Stimulated activated CD8-positive, alpha-beta memory T cell treated with anti-CD3 and anti-CD28 coated beads, Interleukin-7, amount 100 ng/mL, for 48 hours (primary cell): ENCODE measurements around the gene CEP85L.

Source experiments
- DNase-seq, 2 donors: peaks; one replicate each; pipeline ENCODE4 v3.0.0-alpha.2; 2020; ENCODE audit warnings: low read depth in 1 of 2; ENCODE audit errors: extremely low read depth in 1 of 2

CEP85L gene

DNA sequence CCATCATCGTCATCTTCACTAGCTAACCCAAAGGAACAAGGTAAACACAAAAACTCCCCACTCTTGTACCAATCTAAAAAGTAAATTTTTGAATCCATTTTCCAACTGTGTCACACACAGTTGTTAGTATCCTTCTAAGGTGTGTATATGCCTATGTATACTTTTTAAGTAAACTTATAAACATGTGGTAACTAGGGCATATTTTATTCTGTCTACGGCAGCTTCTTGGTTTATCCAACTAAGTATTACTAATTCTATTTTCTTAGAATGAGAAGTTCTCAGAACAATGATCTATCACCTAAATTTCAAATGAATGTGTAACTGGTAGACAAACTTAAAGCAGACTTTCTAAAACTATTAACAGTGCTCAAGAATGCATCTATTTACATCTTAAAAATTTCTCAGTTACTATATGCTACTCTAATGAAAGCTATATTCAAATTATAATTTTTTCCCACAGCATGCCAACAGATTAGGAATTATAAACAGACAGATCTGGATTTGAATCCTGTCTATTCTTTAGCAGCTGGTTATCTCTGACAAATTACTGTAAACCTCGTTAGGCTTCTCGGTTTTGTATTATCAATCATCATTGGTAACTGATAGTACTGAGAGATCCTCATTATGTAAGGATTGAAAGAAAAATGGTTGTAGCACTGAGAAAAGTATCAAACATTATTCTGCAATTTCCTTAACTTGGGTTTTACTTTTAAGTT is 105.1 kb downstream of the CEP85L start:
- no peak for DNase-seq

DNA sequence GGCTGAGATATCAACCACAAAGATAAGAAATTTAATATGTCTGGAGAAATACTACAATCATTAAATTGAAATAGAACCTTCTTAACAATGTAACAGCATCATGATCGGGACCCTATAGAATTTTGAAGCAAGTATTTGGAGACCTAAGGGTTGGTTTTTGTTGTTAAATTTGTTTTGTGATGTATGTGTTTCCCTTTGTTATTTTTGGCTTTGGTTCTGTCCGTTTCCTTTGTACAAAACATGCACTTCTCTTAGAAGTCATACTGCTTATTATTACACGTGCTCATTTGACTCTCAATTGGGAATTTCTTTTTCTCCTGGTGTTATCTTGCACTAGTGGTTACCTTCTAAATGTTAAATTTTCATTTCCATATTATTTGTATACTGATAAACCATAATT is 107.3 kb downstream of the CEP85L start:
- DNase-seq = no peak

DNA sequence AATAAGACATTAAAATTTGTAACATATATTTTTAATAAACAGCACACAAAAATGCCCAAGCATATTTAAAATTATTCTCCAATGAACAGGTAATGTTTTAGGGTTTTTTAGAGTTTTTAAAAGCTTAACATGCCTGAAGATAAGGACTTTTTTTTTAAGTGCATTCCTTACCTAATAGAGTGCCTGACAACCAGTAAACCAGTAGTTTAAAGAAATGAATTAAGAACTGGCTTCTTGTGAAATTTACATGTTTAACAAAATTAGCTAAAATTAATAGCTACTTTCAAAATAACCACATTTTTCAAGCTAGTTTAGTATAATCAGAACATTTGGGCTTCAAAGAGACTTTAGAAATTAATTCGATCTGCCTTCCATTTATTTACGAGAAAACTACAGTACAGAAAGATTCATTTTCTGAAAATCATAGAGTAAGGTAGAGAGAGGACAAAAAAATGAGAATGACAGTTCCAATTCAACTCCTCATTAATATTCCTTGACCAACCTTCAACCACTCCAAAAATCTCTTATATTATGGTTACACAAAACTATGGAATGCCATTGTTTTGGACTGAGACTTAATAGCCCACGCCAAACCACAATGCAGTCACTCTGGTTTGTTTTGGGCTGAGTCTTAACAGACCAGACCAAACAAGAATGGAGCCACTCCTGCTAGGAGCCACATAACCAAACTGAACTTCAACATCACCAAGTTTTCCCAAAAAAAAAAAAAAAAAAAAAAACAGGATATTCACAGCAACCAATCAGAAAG is 109.0 kb downstream of the CEP85L start:
- no peak for DNase-seq

DNA sequence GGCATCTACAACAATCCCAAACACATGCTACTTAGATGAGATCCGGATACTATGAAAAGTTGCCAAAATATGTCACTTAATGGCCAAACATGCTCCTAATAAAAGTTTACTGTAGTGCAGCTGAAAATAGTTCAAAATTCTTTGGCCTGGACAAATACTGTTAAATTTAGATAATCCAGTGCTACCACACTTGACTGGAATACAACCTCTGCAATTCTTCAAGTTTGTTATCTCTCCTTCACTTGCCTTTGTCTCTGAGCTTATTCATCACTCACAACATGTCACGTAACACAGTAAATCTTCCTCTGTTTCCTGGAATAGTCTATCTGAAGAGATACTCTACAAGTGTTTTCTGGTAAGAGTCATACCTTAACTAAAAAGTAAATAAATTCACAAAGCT is 113.8 kb downstream of the CEP85L start:
- no peak for DNase-seq

DNA sequence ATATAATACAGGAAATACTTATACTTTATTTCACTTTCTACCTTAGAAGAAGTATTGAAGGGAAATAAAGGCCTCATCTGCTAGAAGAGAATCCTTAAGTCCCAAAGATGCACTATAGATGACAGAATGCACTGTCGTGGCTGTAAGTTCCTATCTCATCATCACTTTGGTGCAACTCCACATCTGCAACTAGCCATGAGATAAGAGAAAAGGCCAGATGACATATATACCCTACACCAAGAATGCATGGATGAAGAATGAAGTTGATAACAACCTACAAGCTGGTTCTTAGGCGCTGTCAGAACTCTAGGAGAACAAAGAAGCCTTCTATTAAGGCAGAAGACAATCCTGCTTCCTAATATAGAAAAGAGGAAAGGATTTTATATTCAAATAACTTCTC is 114.9 kb downstream of the CEP85L start:
- no peak for DNase-seq

DNA sequence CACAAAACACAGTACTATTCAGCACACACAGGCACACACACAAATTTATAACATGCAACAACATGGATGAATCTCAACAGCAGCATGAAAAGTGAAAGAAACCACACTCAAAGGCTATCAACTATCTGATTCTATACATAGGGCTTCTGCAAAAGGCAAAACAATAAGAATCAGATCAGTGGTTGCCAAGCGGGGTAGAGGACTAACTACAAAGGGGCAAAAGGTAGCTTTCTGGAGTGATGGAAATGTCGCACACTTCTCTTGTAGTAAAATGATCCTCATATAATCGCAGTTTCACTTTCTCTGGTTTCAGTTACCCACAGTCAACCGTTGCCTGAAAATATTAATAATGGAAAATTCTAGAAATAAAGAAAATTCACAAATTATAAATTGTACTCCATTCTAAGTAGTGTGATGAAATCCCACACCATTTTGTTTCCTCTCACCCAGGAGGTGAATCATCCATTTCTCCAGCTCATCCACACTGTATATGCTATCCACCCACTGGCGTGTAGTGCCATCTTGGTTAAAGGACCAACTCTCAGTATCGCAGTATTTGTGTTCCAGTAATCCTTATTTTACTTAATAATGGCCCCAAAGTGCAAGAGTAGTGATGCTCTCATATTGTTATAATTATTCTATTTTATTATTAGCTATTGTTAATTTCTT is 116.1 kb downstream of the CEP85L start:
- no peak for DNase-seq

DNA sequence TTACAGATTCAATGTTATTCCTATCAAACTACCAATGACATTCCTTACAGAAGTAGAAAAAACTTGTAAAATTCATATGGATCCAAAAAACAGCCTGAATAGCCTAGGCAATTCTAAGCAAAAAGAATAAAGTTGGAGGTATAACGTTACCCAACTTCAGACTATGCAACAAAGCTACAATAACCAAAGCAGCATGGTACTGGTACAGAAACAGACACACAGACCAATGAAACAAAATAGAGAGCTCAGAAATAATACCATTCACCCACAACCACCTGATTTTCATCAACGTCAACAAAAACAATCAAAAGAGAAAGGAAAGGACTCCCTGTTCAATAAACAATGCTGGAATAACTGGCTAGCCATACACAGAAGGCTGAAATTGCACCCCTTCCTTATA is 120.4 kb downstream of the CEP85L start:
- DNase-seq = no peak

DNA sequence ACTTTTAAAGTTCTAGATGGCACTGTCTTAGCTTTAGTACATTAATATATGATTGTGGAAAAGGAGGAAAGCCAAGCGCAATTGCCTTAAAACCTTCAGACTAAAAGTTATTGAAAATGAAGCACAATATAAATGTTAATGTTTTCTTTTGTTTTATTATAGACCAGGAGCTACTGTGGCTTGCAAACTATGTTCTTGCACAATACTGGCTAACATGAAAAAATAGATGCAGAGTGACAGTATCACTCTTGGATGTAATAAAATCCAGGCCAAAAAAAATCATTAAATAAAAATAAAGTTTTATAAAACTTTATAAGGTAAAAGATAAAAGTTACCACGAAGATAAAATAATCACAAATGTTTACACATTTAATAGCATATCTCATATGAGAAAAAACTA is 121.6 kb downstream of the CEP85L start:
- DNase-seq = no peak

DNA sequence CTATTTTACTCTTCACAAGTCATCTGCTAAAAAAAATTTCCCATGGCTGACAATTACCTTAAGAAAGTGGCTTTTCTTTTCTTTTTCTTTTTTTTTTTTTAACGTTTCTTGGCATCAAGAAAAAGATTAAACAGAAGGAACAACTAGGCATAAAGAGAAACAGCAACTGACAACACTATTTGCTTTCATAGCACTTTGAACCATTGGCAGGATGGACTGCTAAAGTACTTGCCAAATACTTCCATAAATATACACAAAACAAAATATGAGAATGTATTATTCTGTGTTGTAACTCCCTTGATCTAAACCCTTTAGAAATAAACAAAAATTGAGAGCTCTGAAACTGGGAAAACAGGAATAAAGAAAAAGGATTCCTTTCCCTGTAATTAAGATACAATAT is 123.3 kb downstream of the CEP85L start:
- DNase-seq = no peak

DNA sequence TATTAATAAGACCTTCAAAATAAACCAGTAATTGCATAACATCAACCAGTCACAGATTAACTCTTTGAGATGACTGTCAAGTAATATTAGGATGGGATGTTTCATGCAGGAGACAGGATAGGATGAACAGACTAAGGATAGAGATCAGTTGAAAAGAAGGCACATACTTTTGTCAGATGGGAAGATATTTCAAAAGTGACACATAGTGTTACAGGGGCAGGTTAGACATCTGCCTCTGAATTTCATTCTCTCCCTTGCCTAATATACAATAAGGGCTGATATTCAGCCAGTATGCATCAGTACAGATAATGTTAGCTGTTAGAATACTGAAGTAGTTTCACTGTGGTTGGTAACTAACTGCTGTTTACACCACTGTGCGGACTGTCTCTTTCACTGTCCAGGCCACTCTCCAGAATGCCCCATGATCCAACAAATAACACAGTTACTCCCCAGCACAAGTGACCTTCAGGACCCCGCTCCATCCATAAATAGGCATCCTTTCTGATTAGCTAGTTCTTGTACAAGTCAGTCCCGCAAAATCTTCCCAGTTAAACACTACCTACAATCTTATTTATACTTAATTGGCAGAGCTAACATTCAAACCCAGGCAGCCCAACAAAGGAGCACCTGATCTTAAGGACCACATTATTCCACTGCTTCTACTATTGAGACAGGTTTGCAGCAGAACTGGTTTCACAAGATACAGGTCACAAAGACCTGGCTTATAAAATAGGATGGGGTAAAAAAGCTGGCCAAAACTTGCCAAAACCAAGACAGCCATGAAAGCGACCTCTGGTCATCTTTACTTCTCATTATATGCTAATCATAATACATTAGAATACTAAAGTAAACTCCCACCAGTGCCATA is 125.2 kb downstream of the CEP85L start:
- no peak for DNase-seq

DNA sequence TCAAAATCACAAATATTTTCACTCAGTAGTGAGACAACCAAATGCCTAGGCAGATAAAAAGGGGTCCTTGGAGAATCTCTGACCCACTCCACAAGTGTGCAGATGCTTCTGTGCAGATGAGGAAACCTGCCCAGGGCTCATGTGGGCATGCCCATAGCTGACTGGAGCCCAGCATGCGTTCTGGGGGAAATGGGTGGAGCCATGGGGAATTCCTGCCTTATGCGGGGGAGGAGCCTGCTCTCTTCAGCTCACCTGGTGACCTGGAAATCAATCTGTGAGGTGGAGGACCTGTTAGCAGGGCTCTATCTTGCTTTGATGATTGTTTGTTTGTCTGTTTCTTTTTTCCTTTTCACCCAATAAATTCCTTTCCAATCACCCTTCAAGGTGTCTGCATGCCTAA is 126.7 kb downstream of the CEP85L start:
- DNase-seq = no peak

DNA sequence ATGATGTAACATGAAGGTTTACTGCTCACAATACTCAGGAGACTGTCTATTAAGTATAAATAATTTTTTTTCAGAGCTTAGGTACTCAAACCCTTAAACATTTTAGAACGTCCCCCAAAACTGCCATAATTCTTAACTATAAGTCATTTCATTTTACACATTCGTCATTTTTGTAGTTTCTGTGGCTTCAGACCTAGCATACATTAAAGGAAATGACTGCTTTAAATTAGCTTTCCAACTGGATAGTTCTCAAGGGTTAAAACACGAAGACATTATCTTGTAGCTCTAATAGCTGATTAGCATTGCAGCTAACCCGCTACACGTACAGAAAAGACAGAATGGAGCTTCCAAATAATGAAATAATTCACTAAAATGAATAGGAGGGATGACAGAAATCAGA is 128.2 kb downstream of the CEP85L start:
- DNase-seq = no peak

DNA sequence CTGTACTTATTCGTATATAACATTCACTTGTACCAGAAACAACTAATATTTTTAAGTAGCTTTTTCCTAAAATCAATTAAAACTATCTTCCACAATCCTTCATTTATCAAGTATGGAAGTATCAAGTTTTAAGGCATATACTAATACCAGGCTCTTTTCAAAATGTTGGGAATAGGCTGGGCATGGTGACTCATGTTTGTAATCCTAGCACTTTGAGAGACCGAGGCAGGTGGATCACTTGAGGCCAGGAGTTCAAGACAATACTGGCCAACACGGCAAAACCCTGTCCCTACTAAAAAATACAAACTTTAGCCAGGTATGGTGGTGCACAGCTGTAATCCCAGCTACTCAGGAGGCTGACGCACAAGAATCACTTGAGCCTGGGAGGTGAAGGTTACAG is 129.0 kb downstream of the CEP85L start:
- no peak for DNase-seq

DNA sequence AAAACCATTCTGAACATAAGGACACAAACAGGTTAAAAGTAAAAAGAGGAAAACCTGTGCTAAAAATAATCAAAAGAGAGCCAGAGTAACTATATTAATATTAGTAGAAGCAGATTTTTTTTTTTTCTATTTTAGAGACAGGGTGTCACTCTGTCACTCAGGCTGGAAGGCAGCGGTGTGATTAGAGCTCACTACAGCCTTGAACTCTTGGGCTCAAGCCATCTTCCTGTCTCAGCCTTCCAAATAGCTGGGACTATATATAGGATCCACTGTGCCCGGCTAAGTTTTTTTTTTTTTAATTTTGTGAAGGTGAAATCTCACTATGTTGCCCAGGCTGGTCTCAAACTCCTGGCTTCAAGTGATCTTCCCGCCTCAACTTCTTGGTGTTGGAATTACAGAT is 136.7 kb downstream of the CEP85L start:
- DNase-seq = no peak

DNA sequence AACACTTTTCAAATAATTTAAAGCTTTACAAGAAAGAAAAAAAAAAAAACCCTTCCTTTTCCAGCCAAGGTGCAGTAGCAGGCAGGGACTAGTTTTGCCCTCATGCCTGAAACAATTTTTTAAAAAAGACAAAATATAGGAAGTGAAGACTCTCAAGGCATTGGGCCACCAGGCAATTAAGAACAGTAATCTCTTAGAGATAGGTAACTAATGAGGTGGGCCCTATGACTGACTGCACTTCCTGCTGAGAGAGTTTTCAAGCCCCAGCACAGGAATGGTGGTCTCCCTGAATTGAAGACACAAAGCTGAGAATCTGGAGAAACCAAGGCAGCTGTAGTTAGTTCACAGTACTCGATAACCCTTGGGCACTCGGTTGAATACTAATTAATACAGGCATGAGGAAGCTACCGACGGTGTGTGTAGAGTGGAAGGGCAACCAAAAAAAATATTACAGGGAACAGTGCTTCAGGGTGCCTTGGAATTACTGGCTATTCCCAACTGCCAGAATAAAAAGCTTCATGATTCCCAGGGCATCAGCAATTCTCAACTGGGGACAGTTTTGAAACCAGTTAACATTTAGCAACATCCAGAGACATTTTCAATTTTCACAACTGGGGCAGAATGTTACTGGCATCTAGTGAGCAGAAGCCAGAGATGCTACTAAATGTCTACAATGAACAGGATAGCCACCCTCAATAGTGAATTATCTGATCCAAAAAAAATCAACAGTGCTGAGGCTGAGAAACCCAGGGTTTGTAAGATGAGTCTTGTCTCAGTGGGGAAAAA is 139.3 kb downstream of the CEP85L start:
- no peak for DNase-seq

DNA sequence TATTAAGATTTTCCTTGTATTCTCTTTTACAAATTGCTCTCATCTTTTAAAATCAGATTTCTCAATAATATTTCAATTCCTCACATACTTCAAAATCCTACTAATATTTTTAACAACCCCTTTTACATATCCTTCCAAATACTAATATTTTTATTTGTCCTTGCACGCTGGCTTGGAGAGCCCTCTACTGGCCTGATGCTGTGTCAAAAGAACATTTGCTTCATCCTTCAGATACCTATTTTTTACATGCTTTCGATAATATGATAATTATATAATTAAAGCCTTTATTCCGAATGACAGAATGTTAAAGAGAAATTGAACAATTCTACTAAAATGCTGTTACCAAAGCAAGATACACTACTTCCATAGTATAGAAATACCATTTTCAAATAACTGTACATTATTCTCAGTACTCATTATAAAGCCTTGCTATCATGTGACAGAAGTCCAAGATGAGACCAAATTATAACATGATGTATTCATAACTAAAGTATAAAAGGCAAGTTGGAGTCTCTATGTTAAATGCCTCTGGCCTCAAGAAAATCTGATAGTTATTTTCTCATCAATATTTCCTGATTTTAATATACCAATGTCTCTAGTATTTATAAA is 142.3 kb downstream of the CEP85L start:
- no peak for DNase-seq

DNA sequence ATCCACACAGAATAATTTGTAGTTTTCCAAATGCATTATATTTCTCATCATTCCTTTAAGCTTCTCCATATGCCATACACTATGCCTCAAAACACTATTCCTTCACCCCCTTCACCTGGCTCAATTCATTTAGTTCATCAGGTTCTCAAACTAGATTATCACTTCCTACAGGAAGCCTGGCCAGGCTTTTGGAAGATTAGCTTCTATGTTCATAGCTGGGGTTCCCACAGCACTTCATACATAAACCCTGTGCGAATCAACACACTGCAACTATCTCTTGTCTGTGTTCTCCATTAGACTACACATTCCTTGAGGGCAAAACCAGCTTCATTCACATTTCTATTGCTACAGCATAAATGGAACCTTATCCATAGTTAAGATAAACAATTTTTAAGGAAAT is 143.8 kb downstream of the CEP85L start:
- DNase-seq = no peak

DNA sequence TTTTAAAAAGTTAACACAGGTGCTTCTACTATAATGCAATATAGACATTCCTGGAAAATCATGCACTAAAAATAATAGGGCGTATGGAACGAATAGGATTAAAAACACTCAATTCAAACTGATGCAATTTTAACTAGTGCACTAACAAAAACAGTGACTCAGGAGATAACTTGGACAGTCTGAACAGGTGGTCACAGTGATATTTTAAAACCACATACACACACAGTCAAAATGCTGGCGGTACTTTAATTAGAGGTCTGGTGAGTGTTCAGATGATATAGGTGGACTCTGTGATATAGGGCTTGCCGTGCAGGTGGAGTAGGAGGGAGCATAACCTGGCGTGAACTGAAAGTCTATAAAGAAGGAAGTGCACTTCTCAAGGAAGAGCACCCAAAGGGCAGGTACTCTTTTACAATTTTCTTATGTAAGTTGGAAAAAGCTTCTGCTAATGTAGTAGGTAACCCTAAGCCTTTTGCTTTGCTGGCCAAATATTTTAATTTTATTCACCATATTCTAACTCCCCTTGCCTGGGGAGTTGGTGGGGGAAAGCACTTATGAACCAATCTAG is 145.2 kb downstream of the CEP85L start:
- no peak for DNase-seq

DNA sequence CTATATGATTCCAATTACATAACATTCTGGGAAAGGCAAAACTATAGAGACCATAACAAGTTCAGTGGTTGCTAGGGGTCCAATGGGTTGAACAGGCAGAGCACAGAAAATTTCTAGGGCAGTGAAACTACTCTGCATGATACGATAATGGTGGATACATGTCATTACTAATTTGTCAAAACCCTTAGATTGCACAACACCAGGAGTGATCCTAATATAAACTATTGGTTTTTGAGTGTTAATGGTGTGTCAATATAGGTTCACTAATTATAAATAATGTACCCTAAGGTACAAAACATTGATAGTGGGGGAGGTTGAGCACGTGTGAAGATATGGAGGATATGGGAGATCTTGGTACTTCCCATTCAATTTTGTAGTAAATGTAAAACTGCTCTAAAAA is 145.7 kb downstream of the CEP85L start:
- DNase-seq = no peak

DNA sequence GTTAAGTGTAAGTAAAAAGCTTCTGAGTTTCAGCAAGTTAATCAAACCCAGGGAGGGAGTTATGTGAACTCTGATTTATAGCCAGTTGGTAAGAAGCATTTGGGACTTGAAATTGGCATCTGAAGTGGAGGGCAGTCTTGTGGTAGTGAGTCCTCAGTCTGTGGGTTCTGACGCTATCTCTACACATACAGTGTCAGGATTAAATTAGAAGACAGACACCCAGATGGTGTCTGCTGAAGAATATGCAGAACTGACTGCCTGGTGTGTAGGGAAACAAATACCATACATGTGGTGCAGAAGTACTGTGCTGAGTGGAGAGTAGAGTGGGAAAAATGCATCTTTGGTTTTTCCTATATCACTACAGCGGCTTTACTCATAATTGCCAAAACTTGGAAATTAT is 146.8 kb downstream of the CEP85L start:
- no peak for DNase-seq
